Activated T-cell treated with anti-CD3 and anti-CD28 coated beads for 1 hour (primary cell): Measurements from ENCODE around the gene SPRY4.
"Not testable (repeated sequence)": the region's sequence is repeated elsewhere in the genome, so short reads cannot be mapped to it uniquely, and the experiment has no call there.

Source experiments
- DNase-seq: peaks from one replicate; pipeline ENCODE4 v3.0.0-alpha.2; 2020; ENCODE audit warnings: low read depth

The SPRY4 gene

DNA sequence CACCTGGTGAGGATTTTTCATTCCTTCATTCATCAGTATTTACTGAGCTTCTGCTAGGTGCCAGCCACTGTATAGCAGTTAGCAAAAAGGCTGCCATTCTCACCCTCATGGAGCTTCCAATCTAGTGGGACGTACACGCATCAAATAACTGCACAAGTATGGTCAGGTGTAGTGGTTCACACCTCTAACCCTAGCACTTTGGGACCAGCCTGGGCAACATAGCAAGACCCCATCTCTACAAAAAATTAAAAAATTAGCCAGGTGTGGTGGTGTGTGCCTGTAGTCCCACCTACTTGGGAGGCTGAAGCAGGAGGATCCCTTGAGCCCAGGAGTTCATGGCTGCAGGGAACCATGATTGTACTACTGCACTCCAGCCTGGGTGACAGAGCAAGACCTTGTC lies 8.9 kb upstream of the SPRY4 start:
- not testable (repeated sequence) for DNase-seq

DNA sequence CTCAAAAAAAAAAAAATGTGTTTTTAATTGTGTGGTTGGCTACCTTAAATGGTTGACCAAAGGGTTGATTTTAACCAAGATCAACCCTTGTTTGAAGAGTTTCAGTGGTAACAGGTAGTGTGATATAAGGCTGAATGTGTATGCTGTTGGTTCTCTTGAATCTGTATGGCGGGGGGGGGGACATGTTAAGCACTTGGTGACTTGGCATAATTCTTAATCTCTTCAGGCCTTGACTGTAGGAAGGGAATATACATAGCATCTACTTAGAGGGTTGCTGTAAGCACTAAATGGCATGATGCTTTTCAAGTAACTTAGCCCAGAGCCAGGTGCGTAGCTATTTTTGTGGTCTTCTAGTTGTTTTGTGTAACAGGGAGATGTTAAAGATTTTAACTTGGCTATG lies 5.6 kb upstream of the SPRY4 start:
- no peak for DNase-seq

DNA sequence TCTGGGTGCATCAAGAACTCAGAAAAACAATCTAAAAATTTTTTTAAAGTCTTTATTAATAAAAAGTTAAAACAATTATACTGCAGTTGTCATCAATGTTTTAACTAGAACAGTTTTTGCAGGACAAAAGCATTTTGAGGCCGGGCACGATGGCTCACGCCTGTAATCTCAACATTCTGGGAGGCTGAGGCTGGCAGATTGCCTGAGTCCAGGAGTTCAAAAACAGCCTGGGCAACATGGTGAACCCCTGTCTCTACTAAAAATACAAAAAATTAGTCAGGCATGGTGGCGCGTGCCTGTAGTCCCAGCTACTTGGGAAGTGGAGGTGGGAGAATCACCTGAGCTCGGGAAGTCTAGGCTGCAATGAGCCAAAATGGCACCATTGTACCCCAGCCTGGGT lies 5.2 kb upstream of the SPRY4 start:
- no peak for DNase-seq

DNA sequence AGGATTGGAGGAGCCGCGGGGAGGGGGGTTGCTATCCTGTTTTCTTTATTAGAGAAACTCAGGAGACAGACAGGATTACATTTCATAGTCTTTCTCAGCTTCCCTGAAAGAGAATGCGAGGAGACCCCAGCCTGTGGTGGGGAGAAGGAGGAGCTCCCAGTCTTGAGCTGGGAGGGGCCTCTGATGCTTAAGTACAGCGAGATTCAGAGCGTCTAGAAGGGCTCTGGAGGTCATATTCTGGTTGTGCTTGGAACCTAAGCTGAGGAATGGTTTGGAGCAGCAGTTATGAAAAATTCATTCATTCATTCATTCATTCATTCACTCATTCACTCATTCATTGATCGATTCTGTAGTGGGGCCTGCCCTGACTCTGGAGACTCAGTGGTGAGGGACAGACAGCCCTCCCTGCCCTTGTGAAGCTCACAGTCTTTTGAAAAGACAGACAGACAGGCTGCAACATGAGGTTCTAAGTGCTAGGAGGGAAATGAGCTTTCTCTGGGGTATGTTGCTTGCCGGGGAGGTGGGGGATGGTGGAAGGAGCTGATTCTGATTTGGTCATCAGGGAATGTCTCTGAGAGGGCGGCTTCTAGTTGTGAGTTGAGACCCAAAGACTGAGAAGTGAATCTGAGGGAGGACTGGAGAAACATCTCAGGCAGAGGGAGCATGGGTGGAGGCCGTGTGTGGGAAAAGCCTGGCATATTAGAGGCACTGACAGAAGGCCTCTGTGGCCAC lies 2.5 kb upstream of the SPRY4 start:
- no peak for DNase-seq

DNA sequence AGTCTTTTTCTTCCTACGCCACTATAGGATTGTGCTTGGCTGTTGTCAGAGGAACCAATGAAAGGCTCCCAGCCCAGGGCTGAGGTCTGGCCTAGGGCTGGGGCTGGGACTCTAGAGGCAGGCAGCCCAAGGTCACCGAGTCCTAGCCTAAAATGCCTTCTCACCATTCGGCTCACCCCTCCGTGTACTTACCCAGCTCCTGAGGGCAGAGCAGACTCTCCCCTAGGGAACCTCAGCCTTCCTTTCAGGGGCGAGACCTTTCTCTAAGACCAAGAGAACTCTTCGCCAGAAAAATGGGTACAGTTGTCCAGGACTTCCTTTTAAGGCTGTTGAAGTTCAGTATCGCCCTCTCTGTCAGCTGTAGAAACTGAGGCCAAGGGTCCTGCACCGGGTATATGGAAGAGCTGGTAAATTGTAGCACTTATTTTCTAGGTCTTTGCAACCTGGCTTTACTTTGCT lies 1.7 kb upstream of the SPRY4 start:
- no peak for DNase-seq

DNA sequence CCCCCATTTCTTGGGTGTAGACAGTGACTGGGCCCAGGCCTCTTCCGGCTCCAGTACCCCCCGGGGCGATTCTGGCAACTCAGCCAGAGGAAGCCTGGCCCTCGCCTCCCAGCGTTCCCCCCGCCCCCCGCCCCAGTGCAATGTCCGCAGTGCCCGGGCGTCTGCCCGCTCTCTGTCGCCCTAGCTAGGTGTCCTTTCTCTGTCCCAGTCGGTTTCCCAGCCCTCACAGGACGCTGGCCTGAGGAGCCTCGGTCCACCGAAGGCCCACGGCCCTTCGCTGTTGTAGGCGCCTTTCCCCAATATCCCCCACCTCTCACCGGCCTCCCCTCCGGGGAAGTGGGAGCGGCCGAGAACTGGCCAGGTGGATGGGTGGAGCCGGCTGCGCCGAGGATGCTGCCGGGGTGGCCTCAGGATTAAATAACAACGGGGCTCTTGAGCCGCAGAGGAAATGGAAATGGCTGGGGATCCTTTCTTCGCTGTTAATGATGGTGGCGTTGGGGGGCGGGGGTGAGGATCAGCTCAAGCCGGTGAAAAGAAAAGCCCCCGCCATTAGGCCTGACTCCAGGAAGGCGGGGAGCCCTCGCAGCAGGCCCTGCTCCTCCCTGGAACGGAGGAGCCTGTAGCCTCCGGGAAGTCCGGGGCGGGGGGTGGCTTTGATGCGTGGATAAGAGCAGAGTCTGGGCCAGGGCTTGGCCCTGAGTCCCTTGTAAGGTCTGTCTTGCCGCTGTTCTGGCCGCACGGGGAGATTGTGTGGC lies 1.1 kb upstream of the SPRY4 start:
- DNase-seq = no peak

DNA sequence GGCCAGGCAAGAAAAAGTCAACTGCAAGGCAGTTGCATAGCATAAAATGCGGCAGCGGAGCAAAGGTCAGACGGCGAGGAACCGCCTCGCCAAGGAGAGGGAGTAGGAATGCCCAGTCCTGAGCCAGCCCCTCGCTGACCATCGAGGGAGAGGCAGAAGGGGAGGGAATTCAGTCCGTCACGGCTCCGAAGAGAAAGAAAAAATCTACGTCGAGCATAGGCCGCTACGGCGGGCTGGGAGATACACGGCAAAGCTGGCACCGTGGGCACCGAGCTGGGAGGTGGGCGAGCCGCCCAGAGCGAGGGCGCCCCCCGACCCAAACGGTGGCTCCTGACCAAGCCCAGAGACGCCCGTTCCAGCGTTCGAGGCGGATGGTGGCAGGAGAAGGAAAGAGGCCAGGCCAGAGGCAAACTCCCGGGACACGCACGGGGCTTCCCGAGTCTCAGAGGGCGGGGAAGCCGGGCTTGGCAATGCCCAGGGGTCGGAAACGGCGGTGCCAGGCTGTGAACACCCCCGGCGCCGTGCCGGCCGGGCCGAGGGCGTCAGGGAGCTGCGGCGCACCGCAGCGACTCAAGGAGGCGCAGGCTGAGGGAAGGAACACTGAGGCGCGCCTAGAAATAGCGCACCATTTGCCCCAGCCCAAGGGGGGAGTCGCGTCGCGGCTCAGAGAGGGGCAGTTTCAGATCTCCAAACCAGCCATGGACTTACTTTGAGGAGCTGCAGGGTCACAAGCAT lies 518 bp downstream of the SPRY4 start:
- no peak for DNase-seq

DNA sequence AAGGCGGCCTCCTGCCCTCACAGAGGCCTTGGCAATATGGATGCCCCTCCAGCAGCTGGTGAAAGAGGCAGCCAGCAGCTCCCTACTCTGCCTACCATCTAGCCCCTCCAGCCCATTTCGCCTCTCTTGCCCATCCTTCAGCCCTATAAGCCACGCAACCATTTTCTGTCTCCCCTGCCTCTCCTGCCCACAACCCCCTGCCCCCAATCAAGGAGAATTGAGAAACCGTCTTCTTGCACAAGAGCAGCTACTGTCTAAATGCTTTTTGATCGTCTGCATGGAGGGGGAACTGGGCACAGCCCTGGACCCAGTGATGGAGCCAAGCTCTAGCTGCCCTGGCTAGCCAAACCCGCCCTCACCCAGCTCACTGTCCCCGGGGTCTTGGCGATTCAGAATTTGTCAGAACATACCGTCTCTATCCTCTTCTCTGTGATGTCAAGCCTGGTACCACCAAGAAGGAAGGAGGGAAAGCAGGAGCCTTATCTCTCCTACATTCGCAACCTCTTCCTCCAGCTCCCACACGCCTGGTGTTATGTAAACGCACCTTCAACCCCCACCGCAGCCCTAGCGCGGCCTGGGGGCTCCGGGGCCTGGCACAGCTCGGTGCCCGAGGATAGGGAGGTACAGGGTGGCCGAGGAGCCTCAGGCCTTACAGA lies 1.2 kb downstream of the SPRY4 start:
- no peak for DNase-seq

DNA sequence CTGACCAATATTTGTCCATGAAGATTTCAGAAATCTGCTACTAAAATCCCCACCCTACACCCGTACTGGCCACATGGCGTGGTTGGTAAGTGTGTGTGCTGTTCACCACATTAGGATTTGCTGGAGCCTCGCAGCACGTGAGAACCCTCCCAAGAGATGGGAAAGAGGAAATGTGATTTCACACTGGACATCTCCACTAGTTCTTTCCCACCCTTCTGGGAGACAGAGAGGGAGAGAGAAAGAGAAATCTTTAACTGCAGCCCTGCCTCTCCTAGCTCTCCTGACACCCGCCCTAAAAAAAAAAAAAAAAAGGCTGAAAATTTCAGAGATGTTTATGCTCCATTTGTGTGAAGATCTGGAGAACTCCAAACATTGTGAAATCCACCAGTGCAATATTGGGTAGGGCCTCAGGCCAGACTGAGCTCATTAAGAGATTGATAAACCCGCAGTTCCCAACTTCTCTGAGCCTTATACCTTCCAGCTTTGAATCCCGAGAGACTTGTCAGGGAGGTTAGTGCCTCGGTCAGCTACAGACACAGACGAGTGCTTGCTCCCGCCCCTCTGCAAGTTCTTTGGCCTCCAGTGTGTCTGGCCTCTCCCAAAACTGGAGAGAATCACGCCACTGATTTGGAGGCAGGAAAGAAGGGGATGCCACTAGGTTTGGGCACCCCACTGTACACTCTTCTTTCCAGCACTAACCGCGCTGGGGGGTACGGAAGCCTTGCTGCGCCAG lies 1.9 kb downstream of the SPRY4 start:
- no peak for DNase-seq

DNA sequence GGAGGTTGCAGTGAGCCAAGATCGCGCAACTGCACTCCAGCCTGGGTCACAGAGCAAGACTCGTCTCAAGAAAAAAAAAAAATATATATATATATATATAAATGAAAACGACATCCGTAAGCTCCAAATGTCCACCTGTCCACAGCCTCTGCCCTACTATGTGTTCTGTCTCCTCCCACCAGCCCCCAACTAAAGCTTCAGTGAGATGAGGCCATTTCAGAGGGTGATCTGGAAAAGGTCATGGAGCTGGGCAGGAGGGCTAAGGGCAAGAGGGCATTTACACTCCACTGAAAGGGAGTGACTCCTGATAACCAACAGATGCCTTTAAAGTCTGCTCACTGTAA lies 2.4 kb downstream of the SPRY4 start:
- DNase-seq = no peak

DNA sequence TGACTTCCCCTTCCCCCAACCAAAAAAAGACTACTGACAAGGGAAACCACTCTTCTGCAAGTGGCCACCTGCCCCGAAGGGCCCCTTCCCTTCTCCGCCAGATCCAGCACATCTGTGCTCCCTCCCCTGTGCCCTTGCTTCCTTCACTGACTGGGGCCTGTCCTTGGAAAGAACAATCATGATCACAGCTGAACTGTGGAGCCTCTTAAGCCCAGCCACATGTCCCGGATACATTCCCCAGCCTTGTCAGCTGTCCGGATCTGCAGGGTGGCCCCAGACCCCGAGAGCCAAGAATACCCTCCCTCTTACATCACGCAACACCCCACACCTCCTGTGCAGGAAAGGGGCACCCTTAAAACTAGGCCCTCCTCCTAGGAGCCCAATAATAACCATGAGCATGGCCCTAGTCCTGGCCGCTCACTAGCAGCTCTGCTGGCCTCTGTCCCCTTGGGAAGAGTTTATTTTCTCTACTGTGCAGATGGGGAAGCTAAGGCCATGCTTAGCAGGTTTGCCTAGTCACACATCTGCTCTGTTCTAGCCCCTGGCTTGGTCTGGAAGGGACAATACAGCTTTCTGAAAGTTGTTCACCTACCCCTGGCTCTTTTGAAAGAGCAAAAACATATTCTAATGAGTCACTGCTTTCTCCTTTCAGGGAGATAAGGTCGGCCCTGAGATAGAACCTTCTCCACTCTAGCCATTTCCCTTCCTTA lies 3.8 kb downstream of the SPRY4 start:
- DNase-seq = no peak

DNA sequence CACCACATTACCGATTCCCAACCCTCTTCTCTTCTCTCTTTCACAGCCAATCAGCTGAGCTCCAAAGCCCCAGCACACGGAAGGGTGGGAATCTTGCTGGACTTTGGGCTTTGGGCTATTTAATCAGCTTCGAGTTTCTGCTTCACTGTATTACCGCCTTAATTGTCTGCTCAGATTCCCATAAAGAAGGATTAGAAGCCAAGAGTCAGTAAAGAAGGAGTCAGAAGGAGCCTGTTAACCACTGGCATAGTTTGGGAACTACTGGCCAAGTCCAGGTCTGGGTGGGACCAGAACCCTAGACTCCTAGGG lies 4.4 kb downstream of the SPRY4 start:
- no peak for DNase-seq

DNA sequence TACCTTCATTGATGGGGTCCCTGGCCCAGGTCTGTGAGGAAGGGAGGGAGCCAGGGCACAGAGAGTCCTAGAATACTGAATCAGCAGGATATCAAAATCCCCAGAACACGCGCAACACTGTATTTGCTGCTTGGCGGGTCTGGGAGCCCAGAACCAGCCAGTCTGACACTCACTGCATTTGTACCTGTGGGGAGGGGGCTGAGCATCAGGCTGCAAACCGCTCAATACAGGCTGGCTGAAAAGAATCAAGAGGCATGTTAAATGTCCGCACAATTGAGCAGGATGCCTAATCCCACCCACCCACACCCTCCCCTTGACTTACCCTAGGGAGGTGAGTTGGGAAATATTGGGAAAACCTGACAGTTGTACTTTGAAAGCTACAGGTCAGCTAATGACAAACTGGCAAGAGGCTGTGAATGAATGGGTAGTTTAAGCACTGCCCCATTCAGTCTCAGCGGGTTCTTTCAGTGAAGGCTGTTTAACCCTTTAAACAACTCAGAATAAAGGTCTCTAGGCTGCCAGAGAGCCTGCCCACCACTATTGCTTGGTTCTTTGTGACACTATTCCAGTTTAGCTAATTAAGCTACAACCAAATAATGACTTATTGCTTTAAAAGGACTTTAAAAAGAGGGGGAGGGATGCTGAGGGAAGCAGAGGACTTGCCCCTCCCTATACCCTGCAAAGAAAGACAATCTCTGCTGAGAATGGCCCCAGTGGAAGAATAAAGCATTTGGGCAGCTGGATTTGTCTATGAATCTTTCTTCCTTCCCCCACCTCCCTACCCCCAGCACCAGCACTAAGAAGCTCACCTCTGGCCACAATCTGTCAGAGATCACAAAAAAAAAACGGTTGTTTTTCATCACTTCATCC lies 5.0 kb downstream of the SPRY4 start:
- DNase-seq = no peak

DNA sequence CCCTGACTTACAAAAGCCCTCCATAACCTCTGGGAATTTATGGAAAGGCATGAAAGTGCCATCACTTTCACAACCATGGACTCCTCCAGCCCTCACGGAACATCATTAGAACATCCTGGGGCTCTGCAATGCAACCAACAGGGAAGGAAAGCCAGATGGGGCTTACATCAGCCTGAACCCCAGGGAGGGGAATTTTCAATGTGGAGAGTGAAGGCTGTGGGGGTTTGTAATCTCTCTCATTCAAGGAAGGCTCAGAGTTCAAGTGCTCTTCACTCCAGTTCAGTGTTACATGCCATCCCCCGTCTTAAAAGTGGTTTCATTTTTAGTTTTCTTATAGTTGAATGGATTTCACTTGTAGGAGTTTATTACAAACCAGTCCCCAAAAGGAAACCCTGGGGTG lies 5.7 kb downstream of the SPRY4 start:
- no peak for DNase-seq

DNA sequence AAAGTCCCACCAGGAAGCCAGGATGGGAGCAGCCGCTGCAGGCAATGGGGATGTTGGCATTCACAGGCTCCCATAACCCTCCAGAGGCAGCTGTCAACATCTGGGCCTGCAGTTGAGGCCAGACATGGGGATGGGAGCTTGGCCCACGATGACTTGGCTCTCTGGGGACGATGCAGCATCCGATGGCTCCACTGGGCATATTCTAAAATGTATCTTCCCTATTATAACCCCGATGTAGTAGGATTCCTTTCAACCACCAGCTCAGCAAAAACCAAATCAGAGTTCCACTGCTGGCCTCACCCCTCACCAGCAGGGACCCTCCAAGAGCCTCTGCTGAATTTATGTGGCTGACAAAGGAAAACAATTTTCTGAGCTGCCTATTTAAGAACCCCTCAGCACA lies 7.1 kb downstream of the SPRY4 start:
- no peak for DNase-seq

DNA sequence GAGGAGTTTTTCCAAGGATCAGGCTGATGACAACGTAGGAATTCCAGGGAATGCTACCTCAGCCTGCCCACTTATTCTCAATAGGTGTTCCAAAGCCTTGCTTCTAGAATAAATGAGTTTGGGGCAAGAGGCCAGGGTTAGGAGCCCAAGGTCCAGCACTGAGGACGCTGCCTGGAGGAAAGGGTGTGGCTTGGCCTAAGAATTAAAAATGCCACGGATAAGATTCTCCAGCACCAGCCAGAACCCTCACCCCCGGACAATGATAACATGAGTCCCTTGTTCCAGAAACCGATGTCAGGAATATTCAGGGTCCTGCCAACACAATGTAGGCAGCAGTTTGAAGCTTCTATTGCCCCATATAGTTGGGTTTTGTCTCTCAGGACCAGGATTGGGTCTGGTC lies 7.6 kb downstream of the SPRY4 start:
- DNase-seq = no peak

DNA sequence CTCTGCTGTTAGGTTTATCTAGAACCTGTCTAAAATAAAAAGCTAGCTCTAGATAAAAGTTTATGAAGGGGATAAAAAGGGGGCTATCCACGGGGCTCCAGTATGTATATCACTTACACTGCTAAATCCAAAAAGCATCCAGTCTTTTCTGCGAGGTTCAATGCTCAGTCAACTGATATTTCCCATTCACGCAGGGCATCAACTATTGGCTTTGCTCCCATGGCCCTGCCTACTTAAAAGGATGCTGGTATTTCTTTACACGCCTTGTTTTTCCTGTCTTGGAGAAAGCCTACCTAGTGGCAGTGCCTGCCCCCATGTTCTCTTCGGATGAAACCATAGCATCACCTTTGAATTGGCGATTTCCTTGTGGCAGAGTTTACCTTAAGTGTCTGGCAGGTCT lies 8.1 kb downstream of the SPRY4 start:
- no peak for DNase-seq

DNA sequence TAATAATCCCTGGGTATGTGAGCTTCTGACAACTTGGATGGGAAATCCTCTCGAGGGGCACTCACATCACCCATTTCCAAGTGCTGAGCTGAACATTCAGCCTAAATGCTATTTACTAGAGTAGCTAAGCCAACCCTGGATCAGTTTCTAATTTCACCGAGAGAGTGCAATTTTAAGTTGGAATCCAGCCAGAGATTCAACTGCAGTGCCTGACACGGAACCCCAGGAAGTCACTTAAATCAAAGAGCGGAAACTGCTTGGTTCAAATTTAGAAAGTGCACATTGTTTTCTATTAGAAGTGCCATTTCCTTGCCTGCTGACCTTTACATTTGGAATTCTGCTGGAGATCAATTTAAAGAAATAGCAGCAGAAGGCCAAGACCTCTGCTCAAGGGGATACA lies 8.8 kb downstream of the SPRY4 start:
- DNase-seq = no peak

DNA sequence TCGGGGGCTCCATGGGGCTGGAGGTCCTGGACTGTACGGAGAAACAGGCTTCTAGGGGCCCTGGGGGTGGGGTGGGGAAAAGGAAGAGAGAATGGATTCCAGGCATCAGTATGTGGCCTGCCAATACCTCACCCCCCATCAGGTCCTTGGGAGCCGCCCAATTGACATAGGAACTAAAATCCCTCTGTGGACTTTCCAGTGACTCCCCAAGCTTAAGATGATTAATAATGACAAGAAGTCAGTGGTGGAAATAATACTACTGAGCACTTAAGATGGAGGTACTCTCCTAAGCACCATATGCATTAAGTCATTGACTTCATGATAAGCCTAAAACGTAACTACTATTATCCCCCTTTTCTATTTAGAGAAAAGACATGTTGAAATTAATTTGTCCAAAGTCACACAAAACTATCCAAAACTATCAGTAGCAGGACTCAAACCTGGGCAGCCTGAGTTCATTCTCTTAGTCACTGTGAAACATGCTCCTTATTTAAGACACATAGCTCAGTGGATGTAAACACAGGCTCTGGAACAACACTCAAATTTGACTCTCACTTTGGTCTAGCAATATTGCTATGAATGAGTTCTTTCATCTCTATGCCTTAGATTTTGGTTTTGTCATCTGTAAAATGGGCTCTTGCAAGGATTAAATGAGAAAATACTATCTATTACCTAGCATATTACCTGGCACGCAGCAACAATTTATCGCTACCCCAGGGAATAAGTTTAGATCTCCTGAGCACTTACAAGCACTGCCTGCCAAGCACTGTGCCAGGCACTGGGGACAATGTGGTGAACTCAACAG lies 9.5 kb downstream of the SPRY4 start:
- DNase-seq = no peak

DNA sequence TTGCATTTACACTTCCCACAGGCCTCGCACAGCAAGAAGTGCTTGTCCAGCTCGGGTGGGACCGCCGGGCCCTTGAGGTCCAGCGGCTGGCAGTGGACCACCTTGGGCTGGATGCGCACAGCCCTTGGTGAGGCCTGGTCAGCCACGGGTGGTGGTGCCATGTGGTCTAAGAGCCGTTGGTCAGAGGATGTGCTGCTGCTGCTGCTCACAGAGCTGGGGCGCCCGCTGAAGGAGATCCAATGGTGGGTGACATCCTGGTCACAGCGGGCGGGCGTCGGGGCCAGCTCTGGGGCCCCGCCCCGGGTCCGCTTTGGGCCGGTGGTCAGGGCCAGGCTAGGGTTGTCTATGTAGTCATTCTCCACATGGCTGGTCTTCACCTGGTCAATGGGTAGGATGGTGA lies 10.2 kb downstream of the SPRY4 start:
- DNase-seq = no peak
